Bronchial epithelial cell (primary cell): ENCODE results near the gene ADCY4. TPM values are rescaled to one million over a fixed set of nuclear protein-coding genes. Genes with fewer than 3 reads are reported as not detected.
A peak's percentile ranks its signal among the peaks of the same experiment; 100 is the strongest.

Experiments
- DNase-seq: peaks from one replicate; pipeline ENCODE4 v3.0.0-alpha.2; 2010; ENCODE audit warnings: low read depth
- FAIRE-seq: peaks from 2 replicates; lab custom pipeline; 2011; peaks lifted over from hg19 to GRCh38; lab: Jason Lieb, UNC
- H3K27me3 ChIP-seq: 2 replicates; pipeline ENCODE4 v1.5.1; 2011; ENCODE audit warnings: low read length; ENCODE audit not compliant: control insufficient read depth, insufficient read depth
- H3K36me3 ChIP-seq: 2 replicates; pipeline ENCODE4 v1.5.1; 2011; ENCODE audit warnings: low read length; ENCODE audit not compliant: control insufficient read depth, insufficient read depth
- H3K4me3 ChIP-seq: 2 replicates; pipeline ENCODE4 v1.5.1; 2011; ENCODE audit warnings: mild to moderate bottlenecking, low read depth, low read length, control low read depth
- total RNA-seq: library from RNA; depleted of rRNA; stranded (reverse); fragments of >200 nt; gene quantifications from 2 replicates; pipeline ENCODE4 v1.2.1, GENCODE V29; 2014
- TF ChIP-seq, protein P1 (sequence below): IDR thresholded peaks from 2 replicates; pipeline ENCODE4 v1.5.1; 2011; ENCODE audit warnings: mild to moderate bottlenecking, moderate library complexity, low read length, control low read depth, inconsistent platforms; ENCODE audit not compliant: insufficient read depth, severe bottlenecking

The ADCY4 gene
- total RNA-seq, 1 donor from 2014 or later = 0.53 TPM

DNA sequence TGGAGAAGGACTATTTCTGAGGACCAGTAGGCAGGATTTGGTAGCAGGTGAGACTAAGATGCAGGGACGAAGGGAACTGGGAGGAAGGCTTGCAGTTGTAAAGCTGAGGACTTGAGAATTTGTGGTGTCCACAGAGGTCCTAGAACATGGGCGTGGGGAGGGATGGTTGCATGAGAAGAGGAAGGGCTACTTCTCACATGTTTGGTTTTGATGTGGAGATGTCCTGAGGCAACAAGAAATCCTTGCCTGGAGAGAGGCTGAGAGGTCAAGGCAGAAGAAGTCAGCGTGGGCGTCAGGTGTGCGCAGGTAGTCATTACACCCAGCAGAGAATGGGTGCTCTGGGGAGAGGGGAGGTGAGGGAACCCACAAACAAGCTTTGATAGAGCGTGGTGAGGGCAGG is 57.8 kb downstream of the ADCY4 start:
- FAIRE-seq = no peak
- TF ChIP-seq, protein P1, sequence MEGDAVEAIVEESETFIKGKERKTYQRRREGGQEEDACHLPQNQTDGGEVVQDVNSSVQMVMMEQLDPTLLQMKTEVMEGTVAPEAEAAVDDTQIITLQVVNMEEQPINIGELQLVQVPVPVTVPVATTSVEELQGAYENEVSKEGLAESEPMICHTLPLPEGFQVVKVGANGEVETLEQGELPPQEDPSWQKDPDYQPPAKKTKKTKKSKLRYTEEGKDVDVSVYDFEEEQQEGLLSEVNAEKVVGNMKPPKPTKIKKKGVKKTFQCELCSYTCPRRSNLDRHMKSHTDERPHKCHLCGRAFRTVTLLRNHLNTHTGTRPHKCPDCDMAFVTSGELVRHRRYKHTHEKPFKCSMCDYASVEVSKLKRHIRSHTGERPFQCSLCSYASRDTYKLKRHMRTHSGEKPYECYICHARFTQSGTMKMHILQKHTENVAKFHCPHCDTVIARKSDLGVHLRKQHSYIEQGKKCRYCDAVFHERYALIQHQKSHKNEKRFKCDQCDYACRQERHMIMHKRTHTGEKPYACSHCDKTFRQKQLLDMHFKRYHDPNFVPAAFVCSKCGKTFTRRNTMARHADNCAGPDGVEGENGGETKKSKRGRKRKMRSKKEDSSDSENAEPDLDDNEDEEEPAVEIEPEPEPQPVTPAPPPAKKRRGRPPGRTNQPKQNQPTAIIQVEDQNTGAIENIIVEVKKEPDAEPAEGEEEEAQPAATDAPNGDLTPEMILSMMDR = no peak
- no peak overlapping the region for H3K4me3 ChIP-seq

DNA sequence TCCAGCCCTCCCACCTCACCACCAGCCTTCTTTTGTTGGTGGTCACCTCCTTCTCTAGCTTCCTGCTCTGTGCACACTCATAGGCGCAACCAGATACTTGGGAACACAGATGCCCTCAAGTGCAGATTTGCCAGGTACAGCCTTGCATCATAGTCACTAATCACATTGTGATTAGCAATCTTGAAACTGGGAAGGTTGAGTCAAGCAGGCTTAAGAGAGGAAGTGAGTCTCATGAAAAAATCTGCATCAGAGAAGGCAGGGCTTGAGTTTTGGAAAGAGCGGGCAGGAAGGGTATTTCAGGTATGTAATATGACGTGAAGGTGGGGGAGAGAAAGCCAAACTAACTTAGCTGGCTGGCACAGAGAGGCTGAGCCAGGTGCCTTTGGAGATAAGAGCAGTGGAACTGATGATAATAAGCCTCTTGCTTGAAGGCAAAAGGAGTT is 60.7 kb downstream of the ADCY4 start:
- FAIRE-seq (peak; percentile 66), DNase-seq (peak; percentile 100)
- Histone ChIP-seq H3K36me3 (peaks cover 9% of the 10 kb centered on the region), H3K27me3 (no peaks in the 10 kb centered on the region), H3K4me3 (no peak overlapping the region)
- TF ChIP-seq, protein P1 = no peak

More for the DNA sequence above, 57.8 kb downstream of the ADCY4 start:
- Histone ChIP-seq H3K36me3 (no peaks in the 10 kb centered on the region), H3K27me3 (no peaks in the 10 kb centered on the region)
- no peak for DNase-seq

DNA sequence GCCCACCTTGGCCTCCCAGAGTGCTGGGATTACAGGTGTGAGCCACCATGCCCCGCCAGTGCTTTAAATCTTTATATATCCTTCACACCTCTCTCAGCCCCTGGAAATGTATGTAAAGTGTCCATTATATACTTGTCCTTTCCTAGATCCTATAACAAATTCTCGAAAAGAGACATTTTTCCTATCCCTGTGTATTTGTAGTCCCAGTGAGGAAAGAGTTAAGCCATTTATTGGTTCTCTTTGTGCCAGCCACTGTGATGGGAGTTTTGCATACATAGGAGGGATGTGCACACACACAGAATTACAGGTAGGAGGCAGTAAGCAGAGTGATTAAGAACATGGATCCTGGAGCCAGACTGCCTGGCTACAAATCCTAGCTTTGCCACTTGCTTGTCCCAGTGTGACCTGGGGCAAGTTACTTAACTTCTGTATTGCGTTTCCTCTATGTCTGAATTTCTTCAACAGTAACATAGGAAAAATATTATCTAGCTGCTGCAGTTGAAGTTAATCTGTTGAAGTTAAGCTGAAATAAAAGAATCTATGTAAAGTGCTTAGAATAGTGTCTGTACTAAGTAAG is 61.4 kb downstream of the ADCY4 start:
- Histone ChIP-seq H3K27me3 (no peaks in the 10 kb centered on the region), H3K36me3 (peaks cover 13% of the 10 kb centered on the region), H3K4me3 (no peak overlapping the region)
- FAIRE-seq = no peak
- TF ChIP-seq, protein P1 = peak; percentile 50
- DNase-seq = peak; percentile 74

DNA sequence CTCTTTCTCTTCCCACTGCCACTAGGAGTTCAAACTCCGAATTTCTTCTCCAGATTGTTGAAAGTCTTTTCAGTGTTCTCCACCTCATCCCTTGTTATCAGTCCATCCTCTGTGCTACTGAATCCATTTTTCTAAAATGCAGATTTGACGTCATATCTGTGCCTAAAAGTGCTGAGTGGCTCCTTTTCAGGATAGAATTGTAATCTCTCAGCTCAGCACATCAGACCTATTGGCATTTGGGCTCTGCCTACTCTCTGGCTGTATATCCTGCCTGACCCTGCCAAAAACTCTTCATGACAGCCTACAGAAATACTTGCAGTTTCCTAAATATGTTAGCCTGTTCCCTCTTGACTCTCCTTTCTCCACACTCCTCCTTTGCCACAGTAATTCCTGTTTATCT is 62.4 kb downstream of the ADCY4 start:
- no peak for FAIRE-seq
- no peak for DNase-seq
- no peaks in the 10 kb centered on the region for H3K27me3 ChIP-seq
- H3K36me3 ChIP-seq = peaks cover 18% of the 10 kb centered on the region
- H3K4me3 ChIP-seq = no peak overlapping the region
- TF ChIP-seq, protein P1 = no peak

DNA sequence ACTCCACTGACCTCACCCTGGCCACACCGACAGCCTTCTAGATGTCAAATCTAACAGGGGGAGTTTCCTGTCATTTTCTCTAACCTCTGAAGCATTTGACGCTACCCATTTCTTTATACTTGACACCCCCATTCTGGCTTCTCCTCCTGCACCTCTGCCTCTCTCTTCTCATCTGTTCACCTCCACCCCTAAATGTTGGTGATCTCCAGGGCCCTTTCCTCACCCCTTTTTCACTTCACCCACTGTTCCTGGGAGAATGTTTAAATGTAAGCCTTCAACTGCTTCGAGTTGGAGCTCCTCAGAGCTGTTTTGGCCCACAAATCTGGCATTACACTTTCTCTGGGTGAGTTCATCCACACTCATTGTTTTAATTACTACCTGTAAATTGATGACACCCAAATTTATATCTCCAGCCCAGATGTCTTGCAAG is 63.0 kb downstream of the ADCY4 start:
- TF ChIP-seq, protein P1 = no peak
- FAIRE-seq (no peak), DNase-seq (no peak)
- H3K4me3 ChIP-seq = peak overlapping the region; percentile 82
- peaks cover 22% of the 10 kb centered on the region for H3K36me3 ChIP-seq
- H3K27me3 ChIP-seq = no peaks in the 10 kb centered on the region
